Measurements from ENCODE around the gene LMAN2.
A peak's percentile ranks its signal among the peaks of the same experiment; 100 is the strongest.
"Not testable (repeated sequence)": the region's sequence is repeated elsewhere in the genome, so short reads cannot be mapped to it uniquely, and the experiment has no call there.

The LMAN2 gene

DNA sequence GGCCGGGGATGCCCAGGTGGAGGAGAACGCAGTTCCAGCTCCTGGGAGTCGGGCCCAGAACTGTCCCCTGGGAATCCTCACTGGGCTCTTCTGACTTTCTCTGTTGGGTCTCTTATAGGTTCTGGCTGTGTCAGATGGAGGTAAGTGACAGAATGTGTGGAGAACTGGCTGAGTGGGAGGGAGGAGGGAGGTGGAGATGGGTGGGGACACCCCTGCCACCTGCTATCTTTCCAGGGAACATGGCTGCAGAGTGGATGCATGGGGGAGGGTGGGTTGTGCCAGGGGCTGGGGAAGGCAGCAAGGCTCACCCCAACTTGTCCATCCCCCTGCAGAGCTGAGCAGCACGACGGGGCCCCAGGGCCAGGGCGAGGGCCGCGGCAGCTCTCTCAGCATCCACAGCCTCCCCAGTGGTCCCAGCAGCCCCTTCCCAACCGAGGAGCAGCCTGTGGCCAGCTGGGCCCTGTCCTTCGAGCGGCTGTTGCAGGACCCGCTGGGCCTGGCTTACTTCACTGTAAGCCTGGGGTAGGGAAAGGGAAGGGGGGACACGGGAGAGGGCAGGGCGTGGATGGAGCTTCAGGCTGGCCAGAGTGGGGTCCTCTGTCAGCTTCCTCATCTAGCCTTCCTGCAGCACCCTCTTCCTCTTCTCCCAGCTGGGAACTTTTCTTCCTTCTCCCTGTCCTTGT lies 14.5 kb upstream of the LMAN2 start:
- DNase-seq (ENCODE audit: extremely low read depth in 1 of 2, low read depth in 1 of 2): no peak

DNA sequence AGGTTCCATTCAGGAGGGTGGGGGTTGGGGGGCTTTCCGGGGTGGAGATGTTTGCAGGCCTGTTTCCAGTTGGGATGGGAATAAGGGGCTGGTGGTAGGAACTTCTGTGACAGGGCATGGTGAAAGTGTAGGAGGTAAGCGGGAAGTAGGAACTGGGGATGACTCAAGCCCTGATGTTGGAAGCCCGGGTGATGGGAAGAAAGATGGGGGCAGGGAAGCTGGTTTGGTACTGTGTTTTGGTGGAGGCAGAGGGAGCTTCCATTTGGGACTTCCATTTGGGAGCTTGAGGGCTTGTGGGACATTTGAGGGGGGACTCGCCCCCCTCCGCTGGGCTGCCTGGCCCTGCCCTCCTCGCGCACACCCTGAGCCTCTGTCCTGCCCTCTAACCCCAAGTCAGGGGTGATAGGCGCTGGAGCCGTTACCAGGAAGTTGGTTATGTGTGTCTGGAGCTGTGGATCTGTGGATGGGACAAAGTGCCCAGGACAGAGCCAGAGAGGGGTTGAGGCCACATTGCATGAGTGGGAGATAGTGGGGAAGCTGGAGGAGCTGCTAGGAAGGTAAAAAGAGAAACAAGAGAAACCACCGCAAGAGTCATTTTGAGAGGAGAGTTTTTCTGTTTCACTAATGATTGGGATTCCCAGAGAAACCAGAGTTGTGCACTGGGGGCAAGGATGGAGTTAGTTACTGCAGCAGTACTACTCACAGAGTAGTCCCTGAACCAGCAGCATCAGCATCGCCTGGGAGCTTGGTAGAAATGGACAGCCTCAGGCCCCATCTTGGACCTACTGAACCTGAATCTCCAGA lies 12.9 kb upstream of the LMAN2 start:
- no peak for DNase-seq (ENCODE audit: extremely low read depth in 1 of 2, low read depth in 1 of 2)

DNA sequence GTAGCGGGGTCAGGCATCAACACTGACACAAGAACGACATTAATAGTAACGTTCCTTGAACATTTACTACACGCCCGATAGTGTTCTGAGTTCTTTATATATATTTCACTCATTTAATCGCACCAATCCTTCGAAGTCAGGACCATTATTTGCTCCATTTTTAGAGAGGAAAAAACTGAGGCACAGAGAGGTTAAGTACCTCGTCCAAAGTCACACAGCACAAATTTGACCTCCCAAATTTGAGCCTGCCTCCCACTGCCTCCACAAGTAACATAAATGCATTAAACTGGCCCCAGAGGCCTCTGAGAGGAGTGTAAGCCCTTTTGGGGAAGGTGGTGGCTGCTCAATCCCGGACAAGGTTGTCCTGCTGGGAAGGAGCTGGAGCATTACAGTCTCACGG lies 12.1 kb upstream of the LMAN2 start:
- DNase-seq (ENCODE audit: extremely low read depth in 1 of 2, low read depth in 1 of 2): no peak

DNA sequence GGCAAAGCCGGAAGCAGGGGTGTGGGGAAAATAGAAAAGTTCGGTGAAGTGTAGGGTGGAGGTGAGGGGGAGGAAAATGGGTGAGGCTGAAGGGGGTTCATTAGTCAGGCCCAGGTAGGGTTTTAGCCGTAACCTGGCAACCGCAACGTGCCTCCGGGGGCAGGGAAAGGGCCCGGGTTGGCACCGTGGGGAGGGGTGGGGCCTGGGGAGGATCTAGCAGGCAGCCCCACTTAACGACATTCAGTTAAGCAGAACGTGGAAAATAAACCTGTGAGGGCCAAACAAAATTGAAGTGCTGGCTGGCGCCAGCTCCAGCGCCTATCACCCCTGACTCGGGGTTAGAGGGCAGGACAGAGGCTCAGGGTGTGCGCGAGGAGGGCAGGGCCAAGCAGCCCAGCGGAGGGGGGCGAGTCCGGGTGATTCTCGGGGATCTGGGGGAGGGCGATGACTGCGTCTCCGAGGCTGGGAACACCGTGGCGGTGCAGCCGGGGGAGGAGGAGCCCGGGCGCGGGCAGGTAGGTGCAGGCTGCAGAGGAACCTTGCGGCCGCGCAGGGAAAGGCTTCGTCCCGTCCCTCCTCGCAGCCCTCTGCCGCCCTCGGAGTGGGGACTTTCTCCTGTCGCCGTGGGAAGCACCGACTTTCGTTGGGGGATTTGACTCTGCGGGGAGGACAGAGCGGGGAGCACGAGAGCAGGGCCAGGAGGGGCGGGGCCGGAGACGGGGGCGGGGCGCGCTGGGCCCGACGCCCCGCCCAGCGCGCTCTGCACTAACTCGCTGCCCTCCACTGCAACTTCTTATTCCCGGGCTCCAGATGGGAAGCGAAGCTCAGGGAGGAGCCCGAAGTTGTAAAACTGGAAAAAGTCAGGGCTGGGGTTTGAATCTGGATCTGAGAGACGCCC lies 11.4 kb upstream of the LMAN2 start:
- peak; percentile 27 to 49 for DNase-seq (ENCODE audit: extremely low read depth in 1 of 2, low read depth in 1 of 2)

DNA sequence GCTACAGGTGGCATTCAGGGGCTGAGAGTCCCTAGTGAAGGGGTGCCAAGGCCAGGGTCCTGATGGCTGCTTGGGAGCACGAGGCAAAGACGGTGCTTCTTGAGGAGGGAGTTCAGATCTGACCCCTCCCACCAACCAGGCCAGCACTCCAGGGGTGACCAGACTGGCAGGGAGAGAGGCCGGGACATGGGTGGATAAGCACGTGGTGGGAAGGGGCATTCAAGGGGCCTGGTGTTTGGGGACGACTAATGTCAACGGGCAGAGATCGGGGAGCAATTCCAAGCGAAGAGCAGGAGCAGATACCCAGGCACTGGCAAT lies 10.8 kb upstream of the LMAN2 start:
- DNase-seq (ENCODE audit: extremely low read depth in 1 of 2, low read depth in 1 of 2): no peak

DNA sequence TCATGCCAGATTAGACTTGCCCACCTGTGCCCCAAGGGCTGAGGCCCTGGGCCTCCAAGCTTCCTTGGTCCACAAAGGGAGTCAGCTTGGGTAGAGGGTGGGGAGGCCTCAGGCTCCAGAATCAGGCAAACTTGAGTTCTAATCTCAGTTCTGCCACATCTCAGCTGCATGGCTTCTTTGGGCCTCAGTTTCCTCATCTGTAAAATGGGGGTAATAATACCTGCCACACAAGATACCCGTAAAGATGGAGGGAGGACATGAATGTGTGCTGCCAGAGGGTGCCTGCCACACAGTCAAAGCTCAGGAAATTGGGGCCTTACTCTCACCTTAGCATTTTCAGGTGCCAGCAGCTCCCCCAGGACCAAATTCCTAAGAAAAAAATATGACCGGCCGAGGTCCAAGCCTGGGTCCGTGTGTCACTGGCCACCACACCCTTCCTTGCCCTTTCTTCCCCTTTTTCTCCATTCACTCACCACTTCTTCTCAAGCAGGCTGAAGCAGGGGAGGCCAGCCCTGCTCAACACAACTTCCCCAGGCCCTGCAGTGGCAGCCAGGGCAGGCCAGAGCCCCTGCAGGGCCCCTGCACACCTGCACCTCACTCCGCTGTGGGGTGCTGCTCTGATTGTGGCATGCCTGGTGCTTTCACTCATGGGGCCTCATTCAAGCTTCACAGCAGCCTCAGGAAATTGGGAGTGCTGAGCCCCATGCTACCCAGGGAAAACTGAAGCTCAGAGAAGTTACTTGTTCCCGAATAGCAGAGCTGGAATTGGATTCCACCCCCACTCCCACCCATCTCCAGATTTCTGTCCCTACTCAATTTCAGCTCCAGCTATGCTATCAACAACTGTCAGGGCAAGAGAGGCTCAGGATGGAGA lies 10.2 kb upstream of the LMAN2 start:
- no peak for DNase-seq (ENCODE audit: extremely low read depth in 1 of 2, low read depth in 1 of 2)

DNA sequence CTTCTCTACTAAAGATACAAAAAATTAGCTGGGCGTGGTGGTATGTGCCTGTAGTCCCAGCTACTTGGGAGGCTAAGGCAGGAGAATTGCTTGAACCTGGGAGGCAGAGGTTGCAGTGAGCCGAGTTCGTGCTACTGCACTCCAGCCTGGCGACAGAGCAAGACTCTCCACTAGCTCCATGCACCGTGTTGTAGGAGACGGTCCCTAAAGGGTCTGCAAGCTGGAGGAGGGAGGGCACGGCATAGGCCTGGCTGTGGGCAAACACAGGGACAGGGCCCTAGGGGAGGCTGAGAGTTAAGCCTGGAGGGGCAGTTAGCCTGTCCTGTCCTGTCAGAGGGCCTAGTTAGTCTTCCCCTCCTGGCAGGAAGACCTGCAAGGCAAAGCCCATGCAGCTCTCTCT lies 9.3 kb upstream of the LMAN2 start:
- DNase-seq (ENCODE audit: extremely low read depth in 1 of 2, low read depth in 1 of 2): not testable (repeated sequence)

DNA sequence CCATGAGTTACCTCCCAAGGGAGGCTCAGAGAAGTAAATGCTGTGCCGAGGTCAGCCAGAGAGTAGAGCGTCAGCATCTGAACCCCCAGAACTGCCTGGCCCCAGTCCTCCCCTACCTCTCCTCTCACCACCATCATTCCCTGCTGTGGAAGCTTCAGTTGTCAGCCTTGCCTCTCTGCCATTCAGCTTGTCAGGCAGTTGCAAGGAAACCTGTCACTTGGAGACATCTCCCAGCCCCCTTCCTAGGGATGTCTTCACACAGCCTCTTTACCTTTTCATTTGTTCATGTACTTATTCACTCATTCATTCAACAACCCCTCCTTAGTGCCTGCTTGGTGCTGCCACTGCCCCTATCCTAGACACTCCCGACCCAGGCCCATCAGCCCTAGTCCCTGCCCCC lies 8.4 kb upstream of the LMAN2 start:
- no peak for DNase-seq (ENCODE audit: extremely low read depth in 1 of 2, low read depth in 1 of 2)

DNA sequence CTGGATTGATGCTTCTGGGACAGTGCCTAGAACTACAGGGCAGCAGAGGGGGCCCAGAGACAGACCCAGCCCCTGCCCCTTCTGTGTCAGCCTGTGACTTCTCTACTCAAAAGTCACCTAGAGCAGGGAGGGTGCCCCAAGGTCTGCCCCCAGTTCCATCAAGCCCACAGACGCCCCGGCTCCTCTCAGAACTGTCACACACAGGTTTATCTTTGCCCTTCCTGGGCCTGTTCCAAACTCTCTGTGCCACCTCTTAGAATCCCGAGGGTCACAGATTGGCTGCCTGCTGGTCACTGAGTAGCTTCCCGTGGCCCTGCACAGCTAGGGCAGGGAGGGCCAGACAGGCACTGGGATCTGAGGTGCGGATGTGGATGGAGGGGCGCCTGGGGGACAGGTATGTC lies 8.0 kb upstream of the LMAN2 start:
- DNase-seq (ENCODE audit: extremely low read depth in 1 of 2, low read depth in 1 of 2): no peak

DNA sequence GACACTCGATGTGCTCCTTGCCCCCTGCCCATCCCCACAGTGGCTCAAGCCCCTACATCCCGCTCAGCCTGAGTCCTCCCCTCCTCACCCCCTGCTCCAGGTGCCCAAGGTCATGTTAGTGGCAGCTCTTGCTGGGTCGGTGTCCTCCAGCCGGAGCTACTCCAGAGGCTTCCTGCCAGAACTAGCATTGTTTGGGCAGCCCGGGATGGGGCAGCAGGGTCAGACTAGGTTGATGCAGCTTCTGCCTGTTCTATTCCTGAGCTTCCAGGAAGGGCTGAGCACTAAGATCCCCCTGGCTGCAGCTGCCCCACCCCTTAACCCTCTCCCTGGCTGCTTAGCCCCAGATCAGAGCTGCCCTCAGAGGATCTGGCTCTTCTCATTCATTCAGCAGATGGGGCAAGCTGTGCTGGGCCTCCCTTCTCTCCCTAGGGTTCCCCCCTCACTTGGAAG lies 6.9 kb upstream of the LMAN2 start:
- no peak for DNase-seq (ENCODE audit: extremely low read depth in 1 of 2, low read depth in 1 of 2)

DNA sequence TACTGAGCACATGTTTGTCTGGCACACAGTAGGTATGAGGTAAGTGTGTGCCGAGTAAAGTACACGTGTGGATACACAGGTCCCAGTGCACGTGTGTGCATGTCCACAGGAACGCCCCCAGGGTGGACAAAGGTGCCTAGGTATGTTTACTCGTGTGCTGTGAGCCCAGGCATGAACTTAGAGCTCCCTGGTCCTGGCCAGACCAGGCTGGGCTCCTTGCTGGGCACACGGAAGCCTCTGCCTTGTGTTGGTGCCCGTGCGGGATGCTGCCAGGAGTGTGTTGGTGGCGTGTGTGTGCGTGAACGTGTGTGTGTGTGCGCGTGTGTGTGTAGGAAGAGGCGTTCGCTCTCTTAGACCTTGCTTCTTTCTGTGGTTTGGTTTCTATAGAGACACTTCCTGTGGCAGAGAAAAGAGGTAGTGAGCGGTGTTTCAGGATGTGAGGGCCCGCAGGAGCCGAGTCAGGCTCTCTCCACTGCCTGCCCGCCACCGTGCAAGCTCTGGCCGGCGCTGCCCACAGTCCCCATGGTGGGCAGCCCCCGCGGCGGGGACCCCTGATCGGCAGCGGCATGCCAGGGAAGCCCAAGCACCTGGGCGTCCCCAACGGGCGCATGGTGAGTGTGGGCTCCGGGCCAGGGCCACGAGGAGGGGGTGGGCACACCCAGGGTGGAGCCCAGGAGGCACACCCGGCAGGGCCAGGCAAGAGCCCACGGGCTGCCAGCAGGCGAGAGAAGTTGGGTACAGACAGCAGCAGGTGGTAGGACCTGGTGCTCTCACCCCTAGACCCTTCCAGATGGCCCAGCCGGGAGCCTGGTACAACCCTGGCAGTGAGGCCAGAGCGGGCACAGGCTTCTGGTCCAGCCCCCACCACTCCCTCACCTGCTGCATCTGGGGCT lies 6.2 kb upstream of the LMAN2 start, which contains the start of gene RGS14:
TSS of gene RGS14 (plus strand) at position 466 of the 893 bp plus-strand sequence. CDS start at position 567, 101 bp downstream.
- peak; percentile 32 to 45 for DNase-seq (ENCODE audit: extremely low read depth in 1 of 2, low read depth in 1 of 2)

DNA sequence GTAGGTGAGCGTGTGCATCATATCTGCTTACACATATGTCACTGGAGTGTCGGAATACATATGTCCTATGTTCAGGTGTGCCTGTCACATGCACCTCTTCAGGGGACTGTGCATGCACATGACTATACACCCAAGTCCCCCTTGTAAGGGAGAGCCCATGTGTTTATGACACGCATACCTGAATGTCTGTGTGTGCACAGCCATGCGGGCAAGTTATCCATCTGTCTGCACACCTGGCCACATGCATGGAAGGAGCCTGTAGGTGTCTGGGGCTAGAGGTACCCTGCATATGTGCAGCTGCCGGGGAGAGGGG lies 5.6 kb upstream of the LMAN2 start:
- no peak for DNase-seq (ENCODE audit: extremely low read depth in 1 of 2, low read depth in 1 of 2)

DNA sequence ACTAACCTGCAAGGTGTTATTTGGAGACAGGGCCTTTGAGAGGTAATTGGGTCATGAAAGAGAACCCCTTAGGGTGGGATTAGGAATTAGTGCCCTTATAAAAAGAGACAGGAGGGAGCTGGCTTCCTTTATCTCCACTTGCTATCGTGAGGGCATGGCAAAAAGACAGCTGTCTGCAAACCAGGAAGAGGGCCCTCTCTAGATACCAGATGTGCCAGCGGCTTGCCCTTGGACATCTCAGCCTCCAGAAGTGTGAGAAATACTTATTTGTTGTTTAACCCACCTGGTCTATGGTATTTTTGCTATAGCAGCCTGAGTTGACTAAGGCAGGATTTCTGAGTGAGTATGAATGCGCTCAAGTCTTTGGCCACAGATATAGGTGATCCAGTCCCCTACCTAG lies 5.3 kb upstream of the LMAN2 start:
- no peak for DNase-seq (ENCODE audit: extremely low read depth in 1 of 2, low read depth in 1 of 2)

DNA sequence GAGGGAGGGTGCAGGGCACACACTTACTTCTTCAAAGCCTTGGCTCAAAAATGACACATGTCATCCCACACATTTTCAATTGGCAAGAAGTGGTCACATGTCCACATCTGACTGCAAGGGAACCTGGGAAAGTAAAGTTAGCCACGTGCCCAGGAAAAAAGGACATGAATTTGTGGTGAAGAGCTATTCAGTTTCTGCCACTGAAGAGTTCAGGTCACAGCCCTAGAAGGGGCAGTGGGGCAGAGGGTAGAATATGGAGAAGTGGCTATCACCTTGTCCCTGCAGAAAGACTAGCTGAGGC lies 4.3 kb upstream of the LMAN2 start:
- DNase-seq (ENCODE audit: extremely low read depth in 1 of 2, low read depth in 1 of 2): no peak

DNA sequence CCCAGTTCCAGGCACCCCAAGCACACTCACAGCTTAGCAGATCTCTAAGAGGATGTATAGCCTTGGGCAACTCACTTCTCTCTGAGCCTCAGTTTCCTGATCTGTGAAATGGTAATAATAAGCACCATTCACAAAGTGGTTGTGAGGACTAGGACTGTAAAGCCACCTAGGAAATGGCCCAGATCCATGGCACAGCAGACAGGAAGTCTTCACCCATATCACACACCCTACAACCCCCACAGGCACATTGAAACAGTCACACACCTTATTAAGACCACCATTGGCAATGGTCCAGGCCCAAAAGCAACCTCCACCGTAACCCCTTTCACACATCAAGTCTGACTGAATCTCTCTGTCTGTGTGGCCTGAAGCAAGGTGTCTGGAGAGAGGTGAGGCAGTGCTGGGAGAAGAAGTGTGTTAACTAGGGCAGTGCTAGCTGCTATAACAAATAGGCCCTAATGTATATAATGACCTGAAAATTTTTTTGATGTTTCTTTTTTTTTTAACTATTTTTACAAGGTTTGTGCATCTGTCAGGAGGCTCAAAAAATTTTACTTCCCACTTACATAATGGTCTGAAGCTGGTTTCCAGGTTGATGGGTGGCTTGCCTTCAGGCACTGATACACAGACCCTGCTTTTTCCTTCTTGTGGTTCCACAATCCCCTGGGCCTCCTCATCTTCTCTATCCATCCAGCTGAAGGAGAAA lies 3.8 kb upstream of the LMAN2 start:
- DNase-seq (ENCODE audit: extremely low read depth in 1 of 2, low read depth in 1 of 2): no peak

DNA sequence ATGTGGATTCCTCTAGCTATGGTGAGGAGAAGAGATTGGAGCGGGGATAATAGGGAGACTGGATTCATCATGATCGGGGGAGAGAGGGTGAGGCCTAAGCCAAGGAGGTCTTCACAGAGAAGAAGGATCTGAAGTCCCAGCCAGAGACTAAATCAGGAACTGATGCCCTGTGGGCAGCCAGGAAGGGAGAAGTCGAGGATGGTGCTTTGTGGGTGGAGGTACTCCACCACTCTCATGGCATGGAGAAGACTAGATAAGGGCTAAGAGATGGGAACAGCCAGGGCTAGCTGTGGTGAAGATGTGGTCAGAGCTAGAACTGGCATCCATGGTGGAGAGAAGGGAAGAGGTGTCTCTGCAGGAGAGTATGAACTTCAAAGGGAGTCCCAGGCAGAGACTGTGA lies 3.2 kb upstream of the LMAN2 start:
- no peak for DNase-seq (ENCODE audit: extremely low read depth in 1 of 2, low read depth in 1 of 2)

DNA sequence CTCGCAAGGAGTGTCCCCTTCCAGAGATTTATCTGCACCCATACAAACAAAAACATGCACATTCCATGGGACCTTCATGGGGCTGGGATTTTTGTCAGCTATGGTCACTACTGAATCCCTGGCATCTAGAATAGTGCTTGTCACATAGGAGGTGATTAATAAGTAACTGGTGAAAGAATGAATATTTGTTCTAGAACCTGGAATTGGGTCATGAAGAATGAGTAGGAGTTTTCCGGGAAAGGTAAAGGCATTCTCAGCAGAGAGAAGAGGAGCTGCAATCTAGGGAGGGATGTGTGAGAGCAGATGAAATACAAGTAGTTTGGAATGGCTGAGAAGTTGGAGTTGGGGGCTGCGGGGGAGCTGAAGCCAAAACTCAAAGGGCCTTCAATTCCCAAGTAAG lies 2.8 kb upstream of the LMAN2 start:
- DNase-seq (ENCODE audit: extremely low read depth in 1 of 2, low read depth in 1 of 2): no peak

DNA sequence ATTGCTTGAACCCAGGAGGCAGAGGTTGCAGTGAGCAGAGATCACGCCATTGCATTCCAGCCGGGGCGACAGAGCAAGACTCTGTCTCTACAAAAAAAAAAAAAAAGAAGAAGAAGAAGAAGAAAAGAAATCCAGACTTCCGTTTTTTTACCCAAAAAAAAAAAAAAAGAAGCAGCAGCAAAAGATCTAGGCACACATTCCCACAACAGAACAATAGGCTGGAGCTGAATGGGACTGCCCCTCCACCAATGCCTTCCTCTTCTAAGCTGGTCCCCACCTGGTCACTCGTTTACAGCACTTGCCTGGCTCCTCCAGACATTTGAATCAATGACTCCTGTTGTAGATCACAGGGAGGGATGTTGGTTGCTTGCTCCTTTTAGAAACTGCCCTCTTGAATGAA lies 1.6 kb upstream of the LMAN2 start:
- no peak for DNase-seq (ENCODE audit: extremely low read depth in 1 of 2, low read depth in 1 of 2)

DNA sequence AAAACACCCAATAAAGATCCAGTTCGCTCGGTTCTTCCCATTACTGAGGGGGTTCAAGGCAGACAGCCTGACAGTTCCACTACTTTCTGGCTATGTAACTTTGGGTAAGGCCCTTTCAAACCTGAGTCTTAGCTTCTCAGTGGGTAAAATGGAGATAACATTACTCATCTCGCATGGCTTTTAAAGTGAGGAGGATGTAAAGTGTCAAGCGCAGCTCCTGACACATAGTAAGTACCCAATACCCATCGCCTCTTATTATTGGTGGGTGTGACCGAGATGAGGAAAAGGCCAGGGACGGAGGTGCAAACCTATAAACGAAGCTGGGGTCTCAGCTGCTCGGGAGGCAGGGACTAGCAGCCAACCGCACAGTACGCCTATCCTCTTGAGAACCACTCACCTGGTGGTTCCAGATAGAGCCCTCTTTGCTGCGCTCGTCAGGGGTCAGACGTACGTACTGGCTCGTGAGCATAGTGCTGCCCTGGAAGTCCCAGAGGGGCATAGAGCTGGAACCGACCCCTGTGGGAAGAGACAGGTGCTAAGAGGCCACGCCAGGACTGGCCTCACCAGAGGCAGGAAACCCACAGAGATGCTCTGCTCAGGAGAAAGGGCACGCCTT lies 584 bp downstream of the LMAN2 start:
- DNase-seq (ENCODE audit: extremely low read depth in 1 of 2, low read depth in 1 of 2): no peak

Measured in activated CD8-positive, alpha-beta memory T cell treated with anti-CD3 and anti-CD28 coated beads for 1 hour (primary cell).